ENCODE measurements around the gene CRB2. TPM values are rescaled to one million over a fixed set of nuclear protein-coding genes. Genes with fewer than 3 reads are reported as not detected.

Gene CRB2
- total RNA-seq, 4 donors from 2014 or later = 0.06 to 0.13 TPM; not detected in 2

DNA sequence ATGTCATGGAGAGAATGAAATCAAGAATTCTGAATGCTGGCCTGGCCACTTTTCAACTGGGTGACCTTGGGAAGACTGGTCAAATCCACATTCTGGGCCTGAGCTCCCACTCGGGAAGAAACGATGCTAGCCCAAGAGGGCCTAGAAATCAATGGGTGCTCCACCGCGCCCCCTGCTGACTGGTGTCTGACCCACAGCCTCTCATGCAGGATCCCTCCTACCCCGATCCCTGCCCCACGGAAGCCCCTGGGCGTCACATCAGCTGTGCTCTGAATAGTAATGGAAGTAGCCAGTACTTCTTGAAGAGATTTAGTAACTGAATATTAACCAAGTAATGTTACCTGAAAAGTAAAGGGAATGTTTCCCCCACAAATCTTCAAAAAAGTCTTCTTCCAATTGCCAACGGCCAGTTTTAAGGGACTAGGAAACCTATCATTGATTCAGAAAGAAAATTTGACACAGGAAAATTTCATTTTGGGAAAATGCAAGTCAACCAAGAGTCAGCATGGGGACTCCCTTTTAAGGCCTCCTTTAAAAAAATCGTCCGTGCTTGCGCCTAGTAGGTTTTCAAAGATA, 43.9 kb downstream of the CRB2 start:
- peaks cover 5 to 16% (median 6%) of the 10 kb centered on the region in 4 donors for H3K36me3 ChIP-seq
- no peak overlapping the region for H3K27ac ChIP-seq (replicated peaks in 1 of 4)
- no peaks in the 10 kb centered on the region for H3K27me3 ChIP-seq
- peaks cover 0 to 3% (median 0%) of the 10 kb centered on the region in 4 donors for H3K4me1 ChIP-seq
- WGBS = 80% methylated on average over 11 of the region's 11 CpGs
- intact Hi-C loops (cut with DNase I) = loop anchor here (5.0 kb wide), 1 partner anchor 642 kb away; no protein-coding TSS in a partner anchor
- TF ChIP-seq, protein P1, sequence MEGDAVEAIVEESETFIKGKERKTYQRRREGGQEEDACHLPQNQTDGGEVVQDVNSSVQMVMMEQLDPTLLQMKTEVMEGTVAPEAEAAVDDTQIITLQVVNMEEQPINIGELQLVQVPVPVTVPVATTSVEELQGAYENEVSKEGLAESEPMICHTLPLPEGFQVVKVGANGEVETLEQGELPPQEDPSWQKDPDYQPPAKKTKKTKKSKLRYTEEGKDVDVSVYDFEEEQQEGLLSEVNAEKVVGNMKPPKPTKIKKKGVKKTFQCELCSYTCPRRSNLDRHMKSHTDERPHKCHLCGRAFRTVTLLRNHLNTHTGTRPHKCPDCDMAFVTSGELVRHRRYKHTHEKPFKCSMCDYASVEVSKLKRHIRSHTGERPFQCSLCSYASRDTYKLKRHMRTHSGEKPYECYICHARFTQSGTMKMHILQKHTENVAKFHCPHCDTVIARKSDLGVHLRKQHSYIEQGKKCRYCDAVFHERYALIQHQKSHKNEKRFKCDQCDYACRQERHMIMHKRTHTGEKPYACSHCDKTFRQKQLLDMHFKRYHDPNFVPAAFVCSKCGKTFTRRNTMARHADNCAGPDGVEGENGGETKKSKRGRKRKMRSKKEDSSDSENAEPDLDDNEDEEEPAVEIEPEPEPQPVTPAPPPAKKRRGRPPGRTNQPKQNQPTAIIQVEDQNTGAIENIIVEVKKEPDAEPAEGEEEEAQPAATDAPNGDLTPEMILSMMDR (IDR thresholded peaks at IDR 0.05) = peak in 1 of 3 experiments; percentile 42
- TF ChIP-seq POLR2A (IDR thresholded peaks at IDR 0.05; ENCODE audit: low read depth) = no peak
- H3K9me3 ChIP-seq = no peaks in the 10 kb centered on the region
- H3K4me3 ChIP-seq = no peak overlapping the region
- no peak for DNase-seq (ENCODE audit: extremely low spot score)

DNA sequence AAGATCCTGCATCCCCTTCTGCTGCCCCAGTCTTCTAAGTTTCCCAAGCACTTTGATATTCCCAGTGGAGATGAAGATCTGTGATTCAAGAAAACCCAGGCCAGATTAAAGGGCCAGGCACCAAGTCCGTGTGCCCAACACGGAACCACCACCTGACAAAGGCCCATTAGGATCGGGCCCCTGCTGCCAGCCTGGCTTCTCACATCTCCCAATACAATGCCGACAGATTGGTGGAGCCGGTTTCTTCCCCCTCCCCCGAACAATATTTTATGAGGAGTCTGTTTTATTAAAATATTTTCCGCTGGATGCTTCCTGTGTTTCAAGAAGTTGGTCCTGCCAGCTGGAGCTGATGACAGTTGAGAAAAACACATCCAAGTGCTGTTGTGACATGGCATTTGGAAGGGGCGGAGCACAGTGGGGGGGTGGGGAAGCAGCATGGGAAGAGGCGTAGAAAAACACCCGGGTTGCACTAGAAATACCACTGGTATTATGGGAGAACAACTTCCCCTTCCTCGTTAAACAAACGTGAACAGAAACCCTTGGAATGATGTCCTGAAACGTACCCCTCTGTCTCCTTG, 45.0 kb downstream of the CRB2 start:
- DNase-seq (ENCODE audit: extremely low spot score) = no peak
- Histone ChIP-seq H3K27me3 (no peaks in the 10 kb centered on the region), H3K36me3 (peaks cover 5 to 16% (median 6%) of the 10 kb centered on the region in 4 donors), H3K27ac (replicated peaks in 1 of 4) (no peak overlapping the region), H3K4me3 (no peak overlapping the region), H3K4me1 (peaks cover 0 to 3% (median 0%) of the 10 kb centered on the region in 4 donors), H3K9me3 (no peaks in the 10 kb centered on the region)
- 87% methylated on average over 13 of the region's 13 CpGs for WGBS
- TF ChIP-seq POLR2A (IDR thresholded peaks at IDR 0.05; ENCODE audit: low read depth) (no peak), EP300 (IDR thresholded peaks at IDR 0.05) (no peak), POLR2AphosphoS5 (IDR thresholded peaks at IDR 0.05) (no peak)
- TF ChIP-seq, protein P1 (IDR thresholded peaks at IDR 0.05) = no peak
- intact Hi-C loops (cut with DNase I) = loop anchor here (5.0 kb wide), 1 partner anchor 641 kb away; no protein-coding TSS in a partner anchor

DNA sequence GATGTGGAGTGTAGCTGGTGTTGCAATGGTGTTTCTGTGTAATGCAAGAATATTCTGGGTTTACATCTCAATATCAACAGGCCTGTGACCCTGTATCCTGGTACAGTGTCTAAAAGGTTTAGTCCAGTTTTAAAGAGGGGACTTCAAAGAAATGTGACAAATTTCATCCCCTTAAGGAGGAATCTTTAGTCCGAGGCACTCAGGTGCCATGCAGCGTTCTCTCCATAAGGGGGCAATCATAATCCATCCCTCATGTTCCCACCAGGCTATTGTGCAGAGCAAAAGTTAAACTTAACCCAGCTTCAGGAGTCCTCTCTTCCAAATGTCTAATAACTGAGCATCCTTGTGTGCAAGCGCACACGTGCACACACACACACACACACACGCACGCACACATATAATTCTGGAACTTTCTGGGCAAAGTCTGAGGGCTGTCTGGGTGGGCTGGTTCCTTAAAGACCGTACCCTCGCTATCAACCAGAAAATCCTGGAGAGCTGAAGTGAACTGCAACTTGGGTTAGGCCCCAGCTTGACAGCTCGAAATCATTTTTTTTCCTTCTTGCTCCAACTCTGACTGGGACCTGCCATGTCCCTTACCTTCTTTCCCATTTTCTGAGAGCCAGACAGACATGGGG, 46.0 kb downstream of the CRB2 start:
- Histone ChIP-seq H3K4me1 (peaks cover 0 to 6% (median 2%) of the 10 kb centered on the region in 4 donors), H3K36me3 (peaks cover 5 to 16% (median 6%) of the 10 kb centered on the region in 4 donors), H3K27me3 (no peaks in the 10 kb centered on the region), H3K27ac (replicated peaks in 1 of 4) (no peak overlapping the region), H3K9me3 (no peaks in the 10 kb centered on the region), H3K4me3 (no peak overlapping the region)
- WGBS = 68% methylated on average over 7 of the region's 9 CpGs
- TF ChIP-seq, protein P1 (IDR thresholded peaks at IDR 0.05) = peak; percentile 52 to 72 (median 58)
- TF ChIP-seq EP300 (IDR thresholded peaks at IDR 0.05) = no peak
- no peak for DNase-seq (ENCODE audit: extremely low spot score)
- intact Hi-C loops (cut with DNase I) = loop anchor here (5.0 kb wide), 1 partner anchor 640 kb away; no protein-coding TSS in a partner anchor

DNA sequence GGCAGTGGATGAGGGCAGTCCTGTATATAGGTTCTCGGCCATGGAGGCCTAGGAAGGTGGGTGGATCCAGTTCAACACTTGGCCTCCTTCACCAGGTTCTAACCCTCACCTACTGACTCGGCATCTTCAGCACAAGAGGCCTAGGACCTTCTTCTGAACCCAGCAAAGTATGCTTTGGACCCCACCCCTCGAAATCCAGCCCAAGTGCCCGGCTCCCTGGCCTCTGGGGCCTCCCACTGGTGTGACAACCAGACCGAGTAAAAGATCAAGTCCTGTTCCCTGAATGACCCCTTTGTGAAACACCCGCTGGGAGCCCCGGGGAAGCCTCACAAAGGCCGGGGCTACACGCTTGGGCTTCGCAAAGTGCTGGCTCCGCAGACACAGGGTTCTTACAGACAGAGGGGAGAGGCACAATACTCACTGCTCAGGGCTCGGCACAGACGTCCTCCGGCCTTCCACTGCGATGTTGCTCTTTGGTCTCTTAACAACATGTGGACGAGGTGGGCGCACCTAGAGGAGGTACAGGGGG, 47.0 kb downstream of the CRB2 start:
- H3K27me3 ChIP-seq = no peaks in the 10 kb centered on the region
- no peak overlapping the region for H3K4me3 ChIP-seq
- peaks cover 0 to 8% (median 2%) of the 10 kb centered on the region in 4 donors for H3K4me1 ChIP-seq
- no peaks in the 10 kb centered on the region for H3K9me3 ChIP-seq
- TF ChIP-seq EP300 (IDR thresholded peaks at IDR 0.05) (no peak), POLR2AphosphoS5 (IDR thresholded peaks at IDR 0.05) (no peak), POLR2A (IDR thresholded peaks at IDR 0.05; ENCODE audit: low read depth) (no peak)
- TF ChIP-seq, protein P1 (IDR thresholded peaks at IDR 0.05) = no peak
- H3K27ac ChIP-seq (replicated peaks in 1 of 4) = no peak overlapping the region
- intact Hi-C loops (cut with DNase I) = loop anchor here (5.0 kb wide), 1 partner anchor 639 kb away; no protein-coding TSS in a partner anchor
- no peak for DNase-seq (ENCODE audit: extremely low spot score)
- WGBS = 84% methylated on average over 11 of the region's 17 CpGs
- peaks cover 0 to 16% (median 6%) of the 10 kb centered on the region in 4 donors for H3K36me3 ChIP-seq
